GM12892 (cell line): Measurements from ENCODE around the gene MYL6B.
A peak's percentile ranks its signal among the peaks of the same experiment; 100 is the strongest.
"Not testable (repeated sequence)": the region's sequence is repeated elsewhere in the genome, so short reads cannot be mapped to it uniquely, and the experiment has no call there.

Experiments used
- DNase-seq: peaks from one replicate; pipeline ENCODE4 v3.0.0; 2011; ENCODE audit not compliant: insufficient read length
- FAIRE-seq: peaks from 2 replicates; lab custom pipeline; 2011; peaks lifted over from hg19 to GRCh38; lab: Jason Lieb, UNC
- POLR2A ChIP-seq: IDR thresholded peaks from 2 replicates; pipeline ENCODE4 v1.6.1; 2011; ENCODE audit warnings: low read depth, low read length, control low read depth
- POLR2AphosphoS5 ChIP-seq: IDR thresholded peaks from 2 replicates; pipeline ENCODE4 v1.6.1; 2011; ENCODE audit warnings: low read depth, low read length, control low read depth
- TAF1 ChIP-seq: IDR thresholded peaks from 2 replicates; pipeline ENCODE4 v1.6.1; 2011; ENCODE audit warnings: low read depth, mild to moderate bottlenecking, control low read depth, low read length, borderline replicate concordance

MYL6B gene

GRCh38 chr12:56116267-56117081, 35.9 kb upstream of the MYL6B start, which contains the start of gene RPL41:
RPL41 (plus strand) TSS chr12:56116633.
- peak; percentile 63 for DNase-seq
- peak; percentile 89 for FAIRE-seq
- TF ChIP-seq TAF1 (peak; percentile 97), POLR2AphosphoS5 (peak; percentile 100), POLR2A (peak; percentile 100)

GRCh38 chr12:56117082-56117706, 35.2 kb upstream of the MYL6B start:
- not testable (repeated sequence) for DNase-seq
- FAIRE-seq, result peak; percentile 14

GRCh38 chr12:56117778-56118687, 34.4 kb upstream of the MYL6B start, which contains the start of gene ZC3H10:
ZC3H10 (plus strand) TSS chr12:56118266; CDS start chr12:56120563, 2,297 bp downstream.
- FAIRE-seq (peak; percentile 99), DNase-seq (peak; percentile 88)
- TF ChIP-seq POLR2AphosphoS5 (peak; percentile 99), TAF1 (peak; percentile 71; the same call in 1 of the 2 replicates), POLR2A (peak; percentile 99)

- TF ChIP-seq POLR2A, result no peak
- no peak for TF ChIP-seq POLR2AphosphoS5
- TF ChIP-seq TAF1, result no peak
- no peak for FAIRE-seq
- DNase-seq, result peak; percentile 28
Observed at GRCh38 chr12:56118688-56119357, 33.6 kb upstream of the MYL6B start.

- no peak for TF ChIP-seq POLR2A
- TF ChIP-seq TAF1, result no peak
- no peak for TF ChIP-seq POLR2AphosphoS5
- DNase-seq, result peak; percentile 54
- FAIRE-seq, result peak; percentile 79
Observed at GRCh38 chr12:56119361-56119796, 33.0 kb upstream of the MYL6B start.

GRCh38 chr12:56120158-56120846, 32.1 kb upstream of the MYL6B start:
- FAIRE-seq (no peak), DNase-seq (no peak)
- TF ChIP-seq POLR2A (no peak), POLR2AphosphoS5 (no peak), TAF1 (no peak)

GRCh38 chr12:56121204-56121870, 31.1 kb upstream of the MYL6B start:
- no peak for TF ChIP-seq POLR2A
- no peak for TF ChIP-seq TAF1
- no peak for TF ChIP-seq POLR2AphosphoS5
- no peak for FAIRE-seq
- DNase-seq, result no peak

- no peak for DNase-seq
Observed at GRCh38 chr12:56122637-56123036, 29.8 kb upstream of the MYL6B start.

GRCh38 chr12:56124133-56124532, 28.3 kb upstream of the MYL6B start:
- DNase-seq (no peak), FAIRE-seq (no peak)
- no peak for TF ChIP-seq TAF1
- TF ChIP-seq POLR2AphosphoS5, result no peak
- no peak for TF ChIP-seq POLR2A

More at GRCh38 chr12:56122637-56123036, 29.8 kb upstream of the MYL6B start:
- FAIRE-seq, result no peak
- TF ChIP-seq TAF1, result no peak
- TF ChIP-seq POLR2AphosphoS5, result no peak
- TF ChIP-seq POLR2A, result no peak

- DNase-seq, result no peak
Observed at GRCh38 chr12:56126732-56127239, 25.6 kb upstream of the MYL6B start.

More at GRCh38 chr12:56126732-56127239, 25.6 kb upstream of the MYL6B start:
- TF ChIP-seq TAF1 (no peak), POLR2A (no peak), POLR2AphosphoS5 (no peak)
- FAIRE-seq, result no peak
